Uterus (tissue), 4 donors: ENCODE results near the gene TMEM117. TPM values are rescaled to one million over a fixed set of nuclear protein-coding genes. Genes with fewer than 3 reads are reported as not detected.
A peak's percentile ranks its signal among the peaks of the same experiment; 100 is the strongest.

Experiments
- DNase-seq, 2 donors: peaks; one replicate each; pipeline ENCODE4 v3.0.0-alpha.2; 2019 to 2020
- H3K27ac ChIP-seq, 2 donors: fragments of 200-600 bp; sonication (generic); 1 replicate in 1 of 2; 2 replicates in 1 of 2; pipeline ENCODE4 v1.5.1; 2016 to 2018
- H3K27me3 ChIP-seq, 2 donors: fragments of 200-600 bp; sonication (generic); one replicate each; pipeline ENCODE4 v1.5.1; 2018 to 2019; ENCODE audit warnings: control low read depth in 1 of 2
- H3K36me3 ChIP-seq, 2 donors: fragments of 200-600 bp; sonication (generic); one replicate each; pipeline ENCODE4 v1.5.1; 2019; ENCODE audit warnings: control low read depth in 1 of 2
- H3K4me1 ChIP-seq, 2 donors: fragments of 200-600 bp; sonication (generic); one replicate each; pipeline ENCODE4 v1.5.1; 2018 to 2019; ENCODE audit warnings: control low read depth in 1 of 2
- H3K4me3 ChIP-seq, 2 donors: fragments of 200-600 bp; sonication (generic); 1 replicate in 1 of 2; 2 replicates in 1 of 2; pipeline ENCODE4 v1.5.1; 2018 to 2019; ENCODE audit warnings: mild to moderate bottlenecking in 1 of 2
- H3K9me3 ChIP-seq, 2 donors: fragments of 200-600 bp; sonication (generic); one replicate each; pipeline ENCODE4 v1.5.1; 2019; ENCODE audit warnings: control low read depth in 1 of 2
- POLR2A ChIP-seq, 2 donors: fragments of 450-650 bp; IDR thresholded peaks; one replicate each; pipeline ENCODE4 v1.6.1; 2016; ENCODE audit warnings: antibody characterized with exemption in 2 of 2, mild to moderate bottlenecking in 1 of 2, moderate library complexity in 1 of 2
- intact Hi-C: fragments of 100-400 bp; cut with DNase I; formaldehyde crosslinking; loops from one replicate; pipeline ENCODE4 v1.15.1; 2023; ENCODE audit warnings: low total_unique reads
- total RNA-seq, 4 donors: library from RNA; depleted of rRNA in 3 of 4; stranded (reverse); fragments of >200 nt in 3 of 4; gene quantifications; one replicate each; pipeline versions ENCODE4 v1.1.0 to v1.2.4, GENCODE V29; 2014 to 2023
- TF ChIP-seq, protein P1 (sequence below), 4 experiments: fragments of 200-600 bp in 2 of 4; fragments of 450-650 bp in 2 of 4; sonication (generic) in 2 of 4; IDR thresholded peaks; one replicate each; pipeline ENCODE4 v1.5.1; 2016 to 2019; ENCODE audit warnings: antibody characterized with exemption in 4 of 4, mild to moderate bottlenecking in 2 of 4, moderate library complexity in 1 of 4
- donor health status: DM: yes; HTN: yes; CAD: no.

TMEM117 gene
- total RNA-seq, 4 donors from 2014 or later = 1.0 to 34.4 (median 6.1) TPM

DNA sequence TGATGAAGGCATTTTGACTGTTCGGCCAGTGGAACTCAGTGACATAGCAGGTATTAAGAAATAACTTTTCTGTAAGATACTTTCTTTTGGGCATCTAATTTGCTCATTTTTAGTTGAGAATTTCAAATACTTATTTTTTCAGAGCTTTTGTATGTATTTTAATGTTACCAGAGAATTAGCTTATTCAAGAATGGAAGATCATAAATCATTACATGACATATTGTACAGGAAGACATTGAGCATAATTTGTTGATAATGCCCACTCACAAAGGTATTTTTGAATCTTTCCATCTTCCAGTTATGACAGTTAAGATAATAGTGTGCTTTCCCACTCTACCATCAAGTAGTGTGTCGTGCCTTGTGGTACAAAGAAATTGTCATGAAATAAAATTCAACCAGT is 36.5 kb downstream of the TMEM117 start:
- no peak for DNase-seq
- TF ChIP-seq POLR2A (IDR thresholded peaks at IDR 0.05) = no peak
- TF ChIP-seq, protein P1, sequence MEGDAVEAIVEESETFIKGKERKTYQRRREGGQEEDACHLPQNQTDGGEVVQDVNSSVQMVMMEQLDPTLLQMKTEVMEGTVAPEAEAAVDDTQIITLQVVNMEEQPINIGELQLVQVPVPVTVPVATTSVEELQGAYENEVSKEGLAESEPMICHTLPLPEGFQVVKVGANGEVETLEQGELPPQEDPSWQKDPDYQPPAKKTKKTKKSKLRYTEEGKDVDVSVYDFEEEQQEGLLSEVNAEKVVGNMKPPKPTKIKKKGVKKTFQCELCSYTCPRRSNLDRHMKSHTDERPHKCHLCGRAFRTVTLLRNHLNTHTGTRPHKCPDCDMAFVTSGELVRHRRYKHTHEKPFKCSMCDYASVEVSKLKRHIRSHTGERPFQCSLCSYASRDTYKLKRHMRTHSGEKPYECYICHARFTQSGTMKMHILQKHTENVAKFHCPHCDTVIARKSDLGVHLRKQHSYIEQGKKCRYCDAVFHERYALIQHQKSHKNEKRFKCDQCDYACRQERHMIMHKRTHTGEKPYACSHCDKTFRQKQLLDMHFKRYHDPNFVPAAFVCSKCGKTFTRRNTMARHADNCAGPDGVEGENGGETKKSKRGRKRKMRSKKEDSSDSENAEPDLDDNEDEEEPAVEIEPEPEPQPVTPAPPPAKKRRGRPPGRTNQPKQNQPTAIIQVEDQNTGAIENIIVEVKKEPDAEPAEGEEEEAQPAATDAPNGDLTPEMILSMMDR (IDR thresholded peaks at IDR 0.05) = no peak
- no peak overlapping the region for H3K4me3 ChIP-seq
- H3K27me3 ChIP-seq = no peaks in the 10 kb centered on the region
- no peak overlapping the region for H3K27ac ChIP-seq
- no peaks in the 10 kb centered on the region for H3K9me3 ChIP-seq
- H3K4me1 ChIP-seq = no peaks in the 10 kb centered on the region
- intact Hi-C loops = no loop called here
- no peaks in the 10 kb centered on the region for H3K36me3 ChIP-seq

DNA sequence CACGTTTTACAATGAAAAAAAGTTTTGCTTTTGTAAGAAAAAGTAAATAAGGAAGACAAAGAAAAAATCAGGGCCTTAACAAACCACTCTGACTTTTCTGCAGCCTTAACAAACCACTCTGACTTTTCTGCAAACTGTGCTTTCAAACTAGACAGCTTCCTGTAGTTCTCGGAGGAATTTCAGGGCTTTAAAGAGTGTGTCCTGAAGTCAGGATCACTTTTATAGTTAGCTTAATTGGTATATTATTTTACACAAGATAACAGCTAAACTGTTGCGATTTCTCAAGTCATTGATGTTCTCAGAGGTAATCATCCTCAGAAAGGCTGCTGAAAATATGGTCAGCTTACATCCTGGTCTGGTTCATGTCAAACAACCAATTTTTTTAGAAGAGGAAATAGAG is 42.2 kb downstream of the TMEM117 start:
- intact Hi-C loops = no loop called here

DNA sequence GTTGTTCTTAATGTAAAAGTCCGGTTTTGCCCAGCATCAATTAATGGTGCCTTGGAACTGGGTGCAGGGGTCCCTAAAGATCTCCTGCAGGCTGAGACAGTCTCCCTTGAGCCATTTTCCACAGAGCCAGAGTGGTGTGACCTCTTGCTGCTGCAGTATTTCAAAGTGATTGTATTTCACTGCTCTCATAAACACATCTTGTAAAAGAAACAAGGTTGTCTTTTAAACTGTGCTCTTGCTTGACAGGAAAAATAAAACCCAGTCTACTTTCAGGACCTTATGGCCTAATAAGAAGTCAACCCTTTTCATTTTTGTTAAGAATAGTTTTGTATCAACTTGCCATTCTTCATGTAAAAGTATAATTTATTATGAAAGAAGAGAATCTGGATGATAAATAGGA is 44.7 kb downstream of the TMEM117 start:
- Histone ChIP-seq H3K27me3 (no peaks in the 10 kb centered on the region), H3K36me3 (no peaks in the 10 kb centered on the region), H3K4me1 (no peaks in the 10 kb centered on the region), H3K27ac (no peak overlapping the region), H3K4me3 (no peak overlapping the region), H3K9me3 (no peaks in the 10 kb centered on the region)
- TF ChIP-seq POLR2A (IDR thresholded peaks at IDR 0.05) = no peak
- TF ChIP-seq, protein P1 (IDR thresholded peaks at IDR 0.05) = no peak
- intact Hi-C loops = no loop called here
- DNase-seq = no peak

More for the DNA sequence above, 42.2 kb downstream of the TMEM117 start:
- no peak for DNase-seq
- no peaks in the 10 kb centered on the region for H3K9me3 ChIP-seq
- no peaks in the 10 kb centered on the region for H3K27me3 ChIP-seq
- H3K36me3 ChIP-seq = no peaks in the 10 kb centered on the region
- no peaks in the 10 kb centered on the region for H3K4me1 ChIP-seq
- no peak overlapping the region for H3K27ac ChIP-seq
- TF ChIP-seq, protein P1 (IDR thresholded peaks at IDR 0.05) = no peak
- no peak for TF ChIP-seq POLR2A (IDR thresholded peaks at IDR 0.05)
- no peak overlapping the region for H3K4me3 ChIP-seq

DNA sequence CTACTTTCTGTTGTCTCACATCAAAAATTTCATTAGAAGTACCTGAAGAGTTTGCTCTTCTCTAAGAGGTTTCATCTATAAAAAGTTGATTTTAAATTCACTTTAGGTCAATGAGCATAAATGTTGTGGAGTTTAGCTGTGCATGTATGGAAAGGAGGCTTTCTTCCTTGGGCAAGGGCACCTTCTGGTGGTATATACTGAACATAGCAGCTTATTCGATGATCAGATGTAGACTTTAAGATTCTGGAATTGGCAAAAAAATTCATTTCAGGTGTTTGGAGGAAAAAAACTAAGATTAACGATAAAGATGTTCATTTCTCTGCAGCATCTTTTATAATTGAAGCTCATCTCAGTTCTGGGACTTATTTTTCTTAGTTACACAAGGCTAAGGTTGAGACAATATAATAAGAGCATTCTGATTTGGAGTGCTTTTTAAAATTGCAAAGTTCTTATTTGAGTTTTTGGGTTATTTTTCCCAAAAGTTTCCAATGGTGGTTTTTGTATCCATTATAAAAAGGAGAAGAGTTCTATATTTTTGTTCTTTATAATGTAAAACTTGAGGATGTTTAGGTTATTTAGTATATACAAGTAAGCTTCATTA is 46.8 kb downstream of the TMEM117 start:
- Histone ChIP-seq H3K36me3 (no peaks in the 10 kb centered on the region), H3K4me1 (no peaks in the 10 kb centered on the region), H3K27ac (no peak overlapping the region), H3K9me3 (no peaks in the 10 kb centered on the region), H3K4me3 (no peak overlapping the region), H3K27me3 (no peaks in the 10 kb centered on the region)
- intact Hi-C loops = no loop called here
- no peak for DNase-seq
- TF ChIP-seq, protein P1 (IDR thresholded peaks at IDR 0.05) = peak; percentile 53 to 78 (median 68)
- no peak for TF ChIP-seq POLR2A (IDR thresholded peaks at IDR 0.05)

DNA sequence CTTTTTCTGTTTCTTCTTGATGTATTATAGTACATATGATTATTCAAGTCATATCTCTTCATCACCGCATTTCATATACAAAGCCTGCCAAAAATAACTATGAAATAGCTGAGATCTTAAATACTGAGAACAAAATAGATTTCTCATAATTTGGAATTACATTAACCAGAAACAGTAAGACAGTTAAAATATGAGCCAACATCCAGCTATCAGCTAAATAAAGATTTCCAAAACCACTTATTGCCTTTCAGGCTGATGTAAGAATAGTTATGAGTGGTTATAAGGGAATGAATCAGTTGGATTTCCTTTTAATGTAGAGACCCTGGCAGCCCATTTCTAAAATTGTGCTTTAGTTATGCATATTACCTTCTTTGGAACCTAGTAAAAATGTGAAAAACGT is 47.4 kb downstream of the TMEM117 start:
- no peaks in the 10 kb centered on the region for H3K36me3 ChIP-seq
- intact Hi-C loops = no loop called here
- no peaks in the 10 kb centered on the region for H3K27me3 ChIP-seq
- H3K27ac ChIP-seq = no peak overlapping the region
- TF ChIP-seq, protein P1 (IDR thresholded peaks at IDR 0.05) = no peak
- no peak for TF ChIP-seq POLR2A (IDR thresholded peaks at IDR 0.05)
- no peak overlapping the region for H3K4me3 ChIP-seq
- H3K9me3 ChIP-seq = no peaks in the 10 kb centered on the region
- no peaks in the 10 kb centered on the region for H3K4me1 ChIP-seq
- no peak for DNase-seq
